Endothelial cell of umbilical vein (primary cell): Measurements from ENCODE around the gene PLA2G10. TPM values are rescaled to one million over a fixed set of nuclear protein-coding genes. Genes with fewer than 3 reads are reported as not detected.

Source experiments
- BruUV-seq: library from RNA; stranded (reverse); fragments of 400-500 nt; replicated peaks from 2 replicates; lab custom pipeline; 2021; lab: Mats Ljungman, UMichigan
- CTCF ChIA-PET: fragments of 300-600, 350-600 bp; sonication (Branson Sonifier 250); formaldehyde crosslinking; loops from one replicate; lab custom pipeline; 2021; ENCODE audit warnings: antibody characterized with exemption, inconsistent platforms; lab: Charles Lee
- POLR2A ChIA-PET: fragments of 300-600, 350-600 bp; sonication (Branson Sonifier 250); formaldehyde crosslinking; loops from one replicate; lab custom pipeline; 2021; ENCODE audit warnings: antibody characterized with exemption, inconsistent platforms; lab: Charles Lee
- DNase-seq: peaks from one replicate; pipeline ENCODE4 v3.0.0-alpha.2; 2011; ENCODE audit warnings: low read depth, low spot score
- FAIRE-seq: peaks from 2 replicates; lab custom pipeline; 2011; peaks lifted over from hg19 to GRCh38; lab: Jason Lieb, UNC
- H2AFZ ChIP-seq: 2 replicates; pipeline ENCODE4 v1.6.0; 2012; ENCODE audit warnings: low read depth, low read length, control low read depth, inconsistent platforms
- H3K27ac ChIP-seq: 2 replicates; pipeline ENCODE4 v1.5.1; 2011; ENCODE audit warnings: low read depth, mild to moderate bottlenecking, control low read depth, low read length, moderate library complexity; ENCODE audit not compliant: insufficient read depth
- H3K27me3 ChIP-seq, 2 experiments: 2 replicates each; pipeline versions ENCODE4 v1.6.0 to v1.6.1; 2011; ENCODE audit warnings: low read length in 2 of 2, mixed read lengths in 1 of 2; ENCODE audit not compliant: control insufficient read depth in 2 of 2, insufficient read depth in 2 of 2
- H3K36me3 ChIP-seq, 2 experiments: 2 replicates in 1 of 2; 3 replicates in 1 of 2; pipeline ENCODE4 v1.5.1; 2011; ENCODE audit warnings: low read length in 2 of 2, mild to moderate bottlenecking in 1 of 2, moderate library complexity in 1 of 2; ENCODE audit not compliant: control insufficient read depth in 2 of 2, insufficient read depth in 2 of 2; ENCODE audit errors: extremely low read depth in 1 of 2
- H3K4me1 ChIP-seq: 3 replicates; pipeline ENCODE4 v1.5.1; 2011; ENCODE audit warnings: mild to moderate bottlenecking, low read length; ENCODE audit not compliant: control insufficient read depth, insufficient read depth; ENCODE audit errors: extremely low read depth
- H3K4me2 ChIP-seq: 2 replicates; pipeline ENCODE4 v1.6.1; 2011; ENCODE audit warnings: low read length, control low read depth, mixed read lengths; ENCODE audit not compliant: insufficient read depth
- H3K4me3 ChIP-seq, 3 experiments: fragments of 200-600 bp in 1 of 3; sonication (generic), shearing (Covaris generic) in 1 of 3; replicated peaks in 1 of 3; 2 replicates each; pipeline ENCODE4 v1.5.1; 2011 to 2016; ENCODE audit warnings: control low read depth in 3 of 3, low read length in 3 of 3, mild to moderate bottlenecking in 2 of 3, inconsistent platforms in 1 of 3, low read depth in 1 of 3, moderate library complexity in 1 of 3; ENCODE audit not compliant: insufficient read depth in 1 of 3
- H3K79me2 ChIP-seq: 2 replicates; pipeline ENCODE4 v1.6.0; 2012; ENCODE audit warnings: low read length, inconsistent platforms; ENCODE audit not compliant: control insufficient read depth, insufficient read depth
- H3K9ac ChIP-seq: replicated peaks from 2 replicates; pipeline ENCODE3; 2011; ENCODE audit warnings: low read length, control low read depth; ENCODE audit not compliant: insufficient read depth; ENCODE audit errors: extremely low read depth
- H3K9me1 ChIP-seq: replicated peaks from 3 replicates; pipeline ENCODE4 v1.6.0; 2011; ENCODE audit warnings: mild to moderate bottlenecking, low read length; ENCODE audit not compliant: control insufficient read depth, insufficient read depth; ENCODE audit errors: extremely low read depth
- H3K9me3 ChIP-seq: replicated peaks from 2 replicates; pipeline ENCODE4 v1.5.1; 2012; ENCODE audit warnings: low read length, inconsistent platforms; ENCODE audit not compliant: control insufficient read depth, insufficient read depth
- H4K20me1 ChIP-seq: replicated peaks from 2 replicates; pipeline ENCODE3; 2011; ENCODE audit warnings: mild to moderate bottlenecking, low read length; ENCODE audit not compliant: control insufficient read depth, insufficient read depth; ENCODE audit errors: extremely low read depth
- CTCF ChIP-seq, 2 donors: IDR thresholded peaks; 1 replicate in 1 of 2; 2 replicates in 1 of 2; pipeline ENCODE4 v1.5.1; 2011; ENCODE audit warnings: low read length in 2 of 2, mild to moderate bottlenecking in 2 of 2, moderate library complexity in 2 of 2, control low read depth in 1 of 2, inconsistent platforms in 1 of 2, low read depth in 1 of 2; ENCODE audit not compliant: insufficient read depth in 1 of 2; ENCODE audit errors: extremely low read depth in 1 of 2
- EZH2 ChIP-seq: IDR thresholded peaks from 2 replicates; pipeline ENCODE4 v1.6.1; 2012; ENCODE audit warnings: borderline replicate concordance, low read depth, mild to moderate bottlenecking, moderate library complexity, low read length, inconsistent platforms; ENCODE audit not compliant: severe bottlenecking
- FOS ChIP-seq: IDR thresholded peaks from 2 replicates; pipeline ENCODE4 v1.6.1; 2011; ENCODE audit warnings: mild to moderate bottlenecking, low read length, moderate library complexity, borderline replicate concordance; ENCODE audit not compliant: insufficient read depth
- GATA2 ChIP-seq: IDR thresholded peaks from 2 replicates; pipeline ENCODE4 v1.7.0; 2011; ENCODE audit warnings: low read depth, mild to moderate bottlenecking, moderate library complexity, mixed read lengths, low read length; ENCODE audit not compliant: insufficient read length, insufficient read depth
- JUN ChIP-seq: IDR thresholded peaks from 2 replicates; pipeline ENCODE4 v1.6.1; 2011; ENCODE audit warnings: borderline replicate concordance, low read depth; ENCODE audit not compliant: insufficient read length, insufficient read depth
- MAX ChIP-seq: IDR thresholded peaks from 2 replicates; pipeline ENCODE4 v1.6.1; 2011; ENCODE audit not compliant: insufficient read depth, insufficient read length
- MYC ChIP-seq: IDR thresholded peaks from one replicate; pipeline ENCODE4 v1.6.1; 2011; ENCODE audit warnings: mild to moderate bottlenecking, low read depth, low read length
- POLR2A ChIP-seq: IDR thresholded peaks from 2 replicates; pipeline ENCODE4 v1.6.1; 2012; ENCODE audit warnings: low read depth, mild to moderate bottlenecking, control low read depth, low read length
- POLR2AphosphoS5 ChIP-seq: IDR thresholded peaks from 2 replicates; pipeline ENCODE4 v1.6.1; 2012; ENCODE audit warnings: low read depth, mild to moderate bottlenecking, control low read depth, low read length, moderate library complexity; ENCODE audit not compliant: insufficient read depth
- dilution Hi-C: fragments of 300-500 bp; cut with MboI; formaldehyde crosslinking; loops from one replicate; pipeline ENCODE4 v1.15.0; 2019; ENCODE audit warnings: low sequenced_read_pairs; ENCODE audit not compliant: extremely low pct_ligation_motif_present
- intact Hi-C: fragments of 100-400 bp; cut with micrococcal nuclease; formaldehyde crosslinking; loops from one replicate; pipeline ENCODE4 v1.10.0; 2022
- polyA plus RNA-seq, 4 experiments: library from polyadenylated mRNA; depleted of rRNA in 3 of 4; stranded (reverse) in 3 of 4; unstranded in 1 of 4; fragments of >200 nt; gene quantifications; 2 replicates each; pipeline versions ENCODE4 v1.2.1 to v1.2.3, GENCODE V29; 2011 to 2012; ENCODE audit warnings: missing spikeins in 1 of 4
- total RNA-seq: library from RNA; stranded (reverse); gene quantifications from 2 replicates; pipeline ENCODE4 v1.2.3, GENCODE V29; 2021

The PLA2G10 gene
- total and polyA plus RNA-seq, 2 donors (not counting 3 experiments of a cell fraction or from before 2014, with no cell fraction given) = 0.25 TPM; not detected in 1

- POLR2A ChIA-PET = no interaction called here
- no peaks in the 10 kb centered on the region for H3K9me1 ChIP-seq
- no peaks in the 10 kb centered on the region for H4K20me1 ChIP-seq
- H3K4me2 ChIP-seq = no peak overlapping the region
- CTCF ChIA-PET = no interaction called here
- TF ChIP-seq JUN (no peak), POLR2A (no peak), MAX (no peak), GATA2 (no peak), EZH2 (no peak), POLR2AphosphoS5 (no peak), FOS (no peak), CTCF (IDR thresholded peaks at IDR 0.05; ENCODE audit: extremely low read depth in 1 of 2, insufficient read depth in 1 of 2, low read depth in 1 of 2, low read length in 2 of 2) (no peak), MYC (no peak)
- no peak for FAIRE-seq
- dilution Hi-C loops = no loop called here
- H3K9ac ChIP-seq = no peak overlapping the region
- no peak overlapping the region for H3K27ac ChIP-seq
- no peaks in the 10 kb centered on the region for H3K79me2 ChIP-seq
- H3K36me3 ChIP-seq = peaks cover 12 to 19% of the 10 kb centered on the region in 2 experiments
- BruUV-seq = no TSS peak
- H3K4me3 ChIP-seq = no peak overlapping the region
- no peaks in the 10 kb centered on the region for H3K27me3 ChIP-seq
- intact Hi-C loops = no loop called here
- no peaks in the 10 kb centered on the region for H3K4me1 ChIP-seq
- H2AFZ ChIP-seq = no peak overlapping the region
- H3K9me3 ChIP-seq = no peaks in the 10 kb centered on the region
- DNase-seq = no peak
Observed at GRCh38 chr16:14669776-14670175, 24.3 kb downstream of the PLA2G10 start.
